IPS-18c (cell line): ENCODE measurements around the gene APBA3.
"Not testable (repeated sequence)": the region's sequence is repeated elsewhere in the genome, so short reads cannot be mapped to it uniquely, and the experiment has no call there.

Experiments
- H3K4me3 ChIP-seq: 2 replicates; pipeline ENCODE4 v1.7.0; 2013; ENCODE audit warnings: low read depth, mild to moderate bottlenecking, low read length, moderate library complexity; ENCODE audit not compliant: insufficient read depth
- H3K9me3 ChIP-seq: one replicate; pipeline ENCODE4 v1.6.1; 2013; ENCODE audit warnings: mild to moderate bottlenecking, low read length, moderate library complexity; ENCODE audit not compliant: control insufficient read depth, insufficient read depth

Gene APBA3

GRCh38 chr19:3776479-3777040, 15.1 kb upstream of the APBA3 start:
- no peak overlapping the region for H3K4me3 ChIP-seq
- peaks cover 3% of the 10 kb centered on the region for H3K9me3 ChIP-seq

DNA sequence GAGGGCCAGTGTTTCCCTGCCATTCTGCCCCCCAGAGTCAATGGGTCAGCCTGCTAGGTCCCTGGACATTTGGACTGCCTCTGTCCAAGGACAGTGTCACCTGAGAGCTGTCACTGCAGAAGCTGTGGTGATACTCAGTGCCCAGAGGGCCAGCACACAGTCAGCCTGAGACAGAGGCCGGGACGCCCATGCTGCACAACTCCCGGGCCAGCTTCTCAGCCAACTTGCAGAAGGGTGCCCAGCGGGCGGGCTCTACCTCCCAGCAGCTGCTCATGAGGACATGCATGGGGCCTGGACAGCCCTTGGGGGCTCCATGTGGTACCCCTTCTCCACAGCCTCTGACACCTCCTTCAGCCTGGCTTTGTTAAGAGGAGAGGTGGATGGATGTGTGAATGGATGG, 14.3 kb upstream of the APBA3 start:
- no peak overlapping the region for H3K4me3 ChIP-seq
- peaks cover 3% of the 10 kb centered on the region for H3K9me3 ChIP-seq

- no peak overlapping the region for H3K4me3 ChIP-seq
- H3K9me3 ChIP-seq = no peaks in the 10 kb centered on the region
Observed at GRCh38 chr19:3775374-3775711, 13.9 kb upstream of the APBA3 start.

DNA sequence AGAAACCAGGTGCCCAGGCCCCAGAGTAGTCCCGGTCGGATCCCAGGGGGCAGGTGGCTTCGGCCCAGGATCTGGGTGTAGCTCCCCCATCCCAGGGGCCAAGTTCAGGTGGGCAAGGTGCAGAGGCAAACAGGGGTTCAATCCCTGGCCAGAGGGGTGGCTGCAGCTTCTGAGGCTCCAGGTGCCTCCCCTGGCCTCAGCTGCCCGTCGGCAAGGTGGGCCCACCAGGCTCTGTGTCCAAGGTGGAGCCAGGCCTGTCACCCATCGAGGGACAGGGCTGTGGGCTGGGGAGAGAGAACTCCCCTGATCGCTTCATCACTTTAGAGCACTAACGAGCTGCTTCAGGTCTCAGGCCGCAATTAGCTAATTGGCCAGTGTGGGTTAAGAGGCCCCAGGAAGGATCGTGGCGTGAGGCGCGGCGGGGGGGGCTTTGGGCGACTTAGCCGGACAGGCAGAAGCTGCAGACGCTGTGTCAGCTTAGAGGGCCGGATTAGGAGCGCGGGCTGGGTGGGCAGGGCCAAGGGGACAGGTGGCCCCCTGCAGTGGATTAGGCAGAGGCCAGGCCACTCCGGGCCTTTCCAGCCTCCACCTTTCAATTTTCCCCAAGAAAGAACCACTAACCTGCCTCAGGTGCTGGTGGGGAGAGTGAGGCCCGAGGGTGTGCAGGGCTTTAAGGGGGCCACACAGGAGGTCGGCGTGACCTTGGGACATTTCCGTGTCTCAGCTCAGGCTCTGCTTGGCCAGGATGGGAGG, 13.3 kb upstream of the APBA3 start:
- H3K4me3 ChIP-seq = no peak overlapping the region

GRCh38 chr19:3773814-3774515, 12.5 kb upstream of the APBA3 start:
- Histone ChIP-seq H3K9me3 (no peaks in the 10 kb centered on the region), H3K4me3 (no peak overlapping the region)

More for the DNA sequence above, 13.3 kb upstream of the APBA3 start:
- no peaks in the 10 kb centered on the region for H3K9me3 ChIP-seq

DNA sequence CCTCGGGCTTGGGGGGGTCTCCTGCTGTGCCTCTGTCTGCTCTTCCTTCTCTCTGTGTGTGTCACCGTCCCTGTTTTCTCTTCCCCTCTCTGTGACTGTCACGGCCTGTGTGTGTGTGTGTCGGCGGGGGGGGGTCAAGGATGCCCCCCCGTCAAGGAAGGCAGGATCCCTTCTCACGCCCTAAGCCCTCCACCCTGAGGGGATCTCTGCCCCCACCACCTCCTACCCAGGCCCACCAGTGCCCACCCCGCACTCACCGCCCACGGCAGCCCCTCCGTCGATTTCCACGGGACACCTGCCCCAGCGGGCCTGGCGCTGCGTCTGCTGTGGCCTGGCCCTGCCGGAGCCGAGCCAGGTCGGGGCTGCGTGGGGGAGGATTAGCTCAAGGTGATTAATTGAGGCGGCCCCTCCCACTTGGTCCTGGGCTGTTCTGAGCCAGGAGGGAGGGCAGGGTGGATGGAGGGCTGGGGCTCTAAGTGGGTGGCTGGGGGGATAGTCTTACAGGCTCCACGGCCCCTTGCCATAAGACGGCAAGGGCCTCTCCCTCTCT, 10.5 kb upstream of the APBA3 start, which contains the start of gene RAX2:
Gene RAX2 (minus strand): TSS at position 323 of the 550 bp plus-strand sequence. CDS start 486 bp downstream, outside the sequence.
- H3K9me3 ChIP-seq = no peaks in the 10 kb centered on the region
- H3K4me3 ChIP-seq = no peak within 1 kb of the TSS

- no peak overlapping the region for H3K4me3 ChIP-seq
- H3K9me3 ChIP-seq = no peaks in the 10 kb centered on the region
Observed at GRCh38 chr19:3771000-3771905, 9.8 kb upstream of the APBA3 start.

DNA sequence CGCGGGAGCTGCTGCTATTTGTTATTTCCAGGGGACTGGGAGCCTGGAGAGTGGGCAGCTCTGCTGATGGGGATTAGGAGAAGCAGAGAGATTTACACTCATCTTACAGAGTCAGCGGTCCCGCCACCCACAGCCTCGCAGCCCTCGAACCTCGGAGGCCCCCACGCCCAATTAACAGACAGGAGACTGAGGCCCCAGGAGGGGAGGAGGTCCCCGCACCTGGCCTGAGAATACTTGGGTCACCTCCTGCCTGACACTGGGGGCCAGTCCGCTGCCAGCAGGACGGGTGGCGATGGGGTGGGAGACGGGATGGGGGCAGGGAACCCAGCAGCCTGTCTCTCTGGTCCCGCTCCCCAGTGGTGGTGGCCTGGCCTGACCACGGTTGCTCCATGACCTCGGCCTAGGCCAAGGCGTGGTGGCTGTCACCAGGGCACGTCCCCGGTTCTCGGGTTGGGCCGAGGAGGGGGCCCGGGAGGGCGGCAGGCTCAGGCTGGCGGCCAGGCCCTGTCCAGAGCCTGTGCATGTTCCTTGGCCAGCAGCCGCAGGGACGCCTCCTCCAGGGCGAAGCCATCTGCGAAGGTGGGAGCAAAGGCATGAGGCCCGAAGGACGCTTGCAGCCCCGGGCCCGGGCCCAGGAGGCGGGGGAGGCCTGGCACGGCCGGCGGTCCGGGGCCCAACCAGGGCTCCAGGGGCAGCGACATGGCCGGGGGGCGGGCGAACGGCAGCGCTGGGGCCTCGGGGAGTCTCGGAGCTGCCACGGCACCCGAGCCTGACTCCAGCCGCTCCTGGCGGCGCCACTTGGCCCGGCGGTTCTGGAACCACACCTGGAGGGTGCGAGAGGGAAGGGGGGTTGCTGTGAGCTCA, 8.9 kb upstream of the APBA3 start:
- Histone ChIP-seq H3K4me3 (no peak overlapping the region), H3K9me3 (no peaks in the 10 kb centered on the region)

DNA sequence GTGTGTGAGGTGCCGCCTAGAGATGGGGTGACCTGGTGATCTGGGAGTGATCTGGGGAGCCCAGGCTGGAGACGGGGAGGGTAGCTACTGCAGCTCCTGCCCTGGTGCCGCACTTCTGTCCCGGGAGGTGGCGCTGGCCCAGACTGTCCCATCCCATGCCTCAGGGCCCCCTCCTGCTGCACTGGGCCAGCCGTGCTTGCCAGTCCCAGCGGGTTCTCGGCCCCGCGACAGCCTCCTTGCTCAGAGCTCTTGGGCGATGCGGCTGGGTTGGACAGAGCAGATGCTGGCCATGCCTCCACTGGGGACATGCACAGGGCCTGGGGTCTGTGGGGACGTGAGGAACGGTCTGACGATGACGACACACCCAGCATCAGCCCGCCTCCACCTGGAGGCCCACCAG, 8.0 kb upstream of the APBA3 start:
- H3K9me3 ChIP-seq = no peaks in the 10 kb centered on the region
- no peak overlapping the region for H3K4me3 ChIP-seq

- H3K9me3 ChIP-seq = no peaks in the 10 kb centered on the region
- H3K4me3 ChIP-seq = no peak overlapping the region
Observed at GRCh38 chr19:3768748-3769099, 7.2 kb upstream of the APBA3 start.

GRCh38 chr19:3768015-3768747, 6.7 kb upstream of the APBA3 start:
- H3K4me3 ChIP-seq = no peak overlapping the region
- no peaks in the 10 kb centered on the region for H3K9me3 ChIP-seq

GRCh38 chr19:3767050-3767449, 5.6 kb upstream of the APBA3 start:
- no peaks in the 10 kb centered on the region for H3K9me3 ChIP-seq
- H3K4me3 ChIP-seq = no peak overlapping the region

GRCh38 chr19:3766520-3766919, 5.0 kb upstream of the APBA3 start:
- H3K4me3 ChIP-seq = no peak overlapping the region
- no peaks in the 10 kb centered on the region for H3K9me3 ChIP-seq

DNA sequence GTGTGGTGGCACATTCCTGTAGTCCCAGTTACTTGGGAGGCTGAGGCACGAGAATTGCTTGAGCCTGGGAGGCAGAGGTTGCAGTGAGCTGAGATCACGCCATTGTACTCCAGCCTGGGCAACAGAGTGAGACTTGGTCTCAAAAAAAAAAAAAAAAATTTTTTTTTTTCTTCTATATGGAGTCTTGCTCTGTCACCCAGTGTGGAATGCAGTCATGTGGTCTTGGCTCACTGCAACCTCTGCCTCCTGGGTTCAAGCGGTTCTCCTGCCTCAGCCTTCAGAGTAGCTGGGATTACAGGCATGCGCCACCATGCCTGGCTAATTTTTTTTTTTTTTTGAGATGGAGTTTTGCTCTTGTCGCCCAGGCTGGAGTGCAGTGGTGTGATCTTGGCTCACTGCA, 4.3 kb upstream of the APBA3 start:
- not testable (repeated sequence) for H3K9me3 ChIP-seq, H3K4me3 ChIP-seq

GRCh38 chr19:3765121-3765520, 3.6 kb upstream of the APBA3 start:
- no peaks in the 10 kb centered on the region for H3K9me3 ChIP-seq
- H3K4me3 ChIP-seq = no peak overlapping the region
